Osteoblast (primary cell): ENCODE data around the gene MLN. TPM values are rescaled to one million over a fixed set of nuclear protein-coding genes. Genes with fewer than 3 reads are reported as not detected.

Experiments used
- DNase-seq: peaks from one replicate; pipeline ENCODE4 v3.0.0; 2011; ENCODE audit warnings: low spot score, mixed read lengths; ENCODE audit not compliant: insufficient read length; ENCODE audit errors: missing footprints
- H2AFZ ChIP-seq: 2 replicates; pipeline ENCODE4 v1.6.0; 2011; ENCODE audit warnings: mild to moderate bottlenecking, low read length
- H3K27ac ChIP-seq: 2 replicates; pipeline ENCODE4 v1.5.1; 2011; ENCODE audit warnings: mild to moderate bottlenecking, low read depth, low read length, moderate library complexity
- H3K27me3 ChIP-seq: 2 replicates; pipeline ENCODE4 v1.6.0; 2012; ENCODE audit warnings: mild to moderate bottlenecking, control low read depth, inconsistent platforms, low read length, moderate library complexity; ENCODE audit not compliant: insufficient read depth
- H3K36me3 ChIP-seq: 2 replicates; pipeline ENCODE4 v1.5.1; 2011; ENCODE audit warnings: mild to moderate bottlenecking, low read length, control low read depth, moderate library complexity; ENCODE audit not compliant: insufficient read depth
- H3K4me1 ChIP-seq: 2 replicates; pipeline ENCODE4 v1.5.1; 2011; ENCODE audit warnings: mild to moderate bottlenecking, low read length, control low read depth, moderate library complexity; ENCODE audit not compliant: insufficient read depth
- H3K4me2 ChIP-seq: 2 replicates; pipeline ENCODE4 v1.6.0; 2011; ENCODE audit warnings: mild to moderate bottlenecking, low read length; ENCODE audit not compliant: insufficient read depth
- H3K4me3 ChIP-seq: fragments of 200-600 bp; sonication (generic); 3 replicates; pipeline ENCODE4 v1.5.1; 2012; ENCODE audit warnings: mild to moderate bottlenecking, low read length, inconsistent platforms; ENCODE audit not compliant: insufficient read depth
- H3K79me2 ChIP-seq: 2 replicates; pipeline ENCODE4 v1.6.0; 2012; ENCODE audit warnings: mild to moderate bottlenecking, low read length, control low read depth, inconsistent platforms; ENCODE audit not compliant: insufficient read depth
- H3K9me3 ChIP-seq: 2 replicates; pipeline ENCODE4 v1.5.1; 2011; ENCODE audit warnings: low read depth, low read length, control low read depth
- H4K20me1 ChIP-seq: 2 replicates; pipeline ENCODE4 v1.6.0; 2012; ENCODE audit warnings: mild to moderate bottlenecking, low read length, control low read depth; ENCODE audit not compliant: insufficient read depth
- total RNA-seq: library from RNA; depleted of rRNA; stranded (reverse); fragments of >200 nt; gene quantifications from 2 replicates; pipeline ENCODE4 v1.2.3, GENCODE V29; 2012
- TF ChIP-seq, protein P1 (sequence below): IDR thresholded peaks from 2 replicates; pipeline ENCODE4 v1.5.1; 2011; ENCODE audit warnings: mild to moderate bottlenecking, low read depth, low read length, moderate library complexity; ENCODE audit errors: extremely low read depth

Gene MLN
- total RNA-seq, 1 donor = not detected

DNA sequence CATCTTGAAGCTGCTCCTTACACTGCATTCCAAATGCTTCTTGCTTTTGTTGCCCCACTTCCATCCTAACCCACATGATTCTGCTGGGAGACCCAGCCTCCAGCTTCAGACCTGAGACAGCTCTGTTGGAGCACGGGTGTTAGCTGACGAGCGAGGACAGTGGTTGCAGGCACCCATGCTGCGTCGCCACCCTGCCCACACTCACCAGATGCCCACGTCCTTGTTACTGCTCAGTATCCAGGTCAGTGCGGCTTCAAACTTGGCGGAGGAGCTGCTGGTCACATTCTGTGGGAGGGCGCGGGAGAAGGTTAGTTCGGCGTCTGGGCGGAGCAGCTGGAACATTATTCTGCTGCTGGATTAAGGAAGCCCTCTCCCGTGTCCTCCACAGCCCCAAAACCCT is 23.9 kb downstream of the MLN start:
- H3K27ac ChIP-seq = no peak overlapping the region
- no peak overlapping the region for H3K4me2 ChIP-seq
- peaks cover 40% of the 10 kb centered on the region for H3K79me2 ChIP-seq
- H4K20me1 ChIP-seq = peaks cover 44% of the 10 kb centered on the region
- no peak overlapping the region for H3K4me3 ChIP-seq
- H3K27me3 ChIP-seq = no peaks in the 10 kb centered on the region
- peaks cover 94% of the 10 kb centered on the region for H3K36me3 ChIP-seq
- peaks cover 15% of the 10 kb centered on the region for H3K4me1 ChIP-seq
- no peak overlapping the region for H2AFZ ChIP-seq
- no peaks in the 10 kb centered on the region for H3K9me3 ChIP-seq
- TF ChIP-seq, protein P1, sequence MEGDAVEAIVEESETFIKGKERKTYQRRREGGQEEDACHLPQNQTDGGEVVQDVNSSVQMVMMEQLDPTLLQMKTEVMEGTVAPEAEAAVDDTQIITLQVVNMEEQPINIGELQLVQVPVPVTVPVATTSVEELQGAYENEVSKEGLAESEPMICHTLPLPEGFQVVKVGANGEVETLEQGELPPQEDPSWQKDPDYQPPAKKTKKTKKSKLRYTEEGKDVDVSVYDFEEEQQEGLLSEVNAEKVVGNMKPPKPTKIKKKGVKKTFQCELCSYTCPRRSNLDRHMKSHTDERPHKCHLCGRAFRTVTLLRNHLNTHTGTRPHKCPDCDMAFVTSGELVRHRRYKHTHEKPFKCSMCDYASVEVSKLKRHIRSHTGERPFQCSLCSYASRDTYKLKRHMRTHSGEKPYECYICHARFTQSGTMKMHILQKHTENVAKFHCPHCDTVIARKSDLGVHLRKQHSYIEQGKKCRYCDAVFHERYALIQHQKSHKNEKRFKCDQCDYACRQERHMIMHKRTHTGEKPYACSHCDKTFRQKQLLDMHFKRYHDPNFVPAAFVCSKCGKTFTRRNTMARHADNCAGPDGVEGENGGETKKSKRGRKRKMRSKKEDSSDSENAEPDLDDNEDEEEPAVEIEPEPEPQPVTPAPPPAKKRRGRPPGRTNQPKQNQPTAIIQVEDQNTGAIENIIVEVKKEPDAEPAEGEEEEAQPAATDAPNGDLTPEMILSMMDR = no peak
- DNase-seq = no peak

DNA sequence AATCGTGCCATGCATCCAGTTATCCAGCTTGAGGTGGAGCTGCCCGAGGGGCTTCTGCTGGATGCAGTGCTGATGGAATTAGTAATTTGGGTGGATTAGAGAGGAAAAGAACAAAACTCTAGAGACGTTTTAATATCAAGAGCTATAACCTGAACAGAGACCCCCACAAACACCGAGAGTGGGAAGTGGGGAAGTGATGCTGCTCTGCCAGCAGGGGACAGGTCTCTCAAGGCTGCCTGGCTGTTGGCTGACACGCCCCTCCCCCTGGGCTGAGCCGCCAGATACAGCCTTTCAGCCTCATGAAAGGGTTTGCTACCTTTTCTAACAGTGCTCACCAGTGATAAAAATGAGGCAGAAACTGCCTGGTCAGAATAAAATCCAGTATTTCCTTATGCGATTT is 24.5 kb downstream of the MLN start:
- Histone ChIP-seq H4K20me1 (peaks cover 38% of the 10 kb centered on the region), H3K4me2 (no peak overlapping the region), H3K36me3 (peaks cover 95% of the 10 kb centered on the region), H3K4me3 (no peak overlapping the region), H2AFZ (no peak overlapping the region), H3K27me3 (no peaks in the 10 kb centered on the region), H3K4me1 (peaks cover 15% of the 10 kb centered on the region), H3K9me3 (no peaks in the 10 kb centered on the region), H3K27ac (no peak overlapping the region), H3K79me2 (peaks cover 35% of the 10 kb centered on the region)
- TF ChIP-seq, protein P1 = no peak
- peak; percentile 75 for DNase-seq

DNA sequence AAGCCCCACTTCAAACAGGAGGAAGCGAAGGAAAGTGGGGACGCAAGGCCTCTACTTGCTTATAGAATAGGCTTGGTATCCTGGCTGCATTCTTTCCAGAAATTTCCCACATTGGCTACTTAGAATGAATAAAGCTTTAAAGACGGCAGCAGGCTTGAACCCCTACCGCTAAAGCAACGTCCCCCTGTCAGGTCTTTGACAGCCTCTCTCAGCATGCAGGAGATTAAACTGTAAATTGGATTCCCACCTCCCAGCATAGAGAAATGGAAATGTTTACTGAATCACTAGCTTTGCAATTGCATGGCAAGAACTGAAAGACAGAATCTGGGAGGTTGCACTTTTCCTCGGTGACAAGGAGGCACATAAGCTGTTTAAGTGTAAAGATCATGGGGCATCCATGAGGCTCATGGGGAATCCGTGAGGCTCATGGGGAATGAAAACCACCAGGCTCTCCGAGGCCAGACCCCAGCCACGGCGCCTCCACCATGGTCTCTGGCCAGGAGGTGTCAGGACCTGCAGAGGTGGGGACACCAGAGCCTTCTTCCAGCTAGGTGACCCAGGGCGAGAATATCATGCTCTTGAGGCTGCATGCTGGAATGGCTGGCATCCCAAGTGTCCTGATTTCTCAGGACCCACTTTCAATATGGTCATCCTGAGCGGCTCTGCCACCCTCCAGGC is 25.2 kb downstream of the MLN start:
- no peak overlapping the region for H3K4me2 ChIP-seq
- no peak overlapping the region for H3K4me3 ChIP-seq
- peaks cover 28% of the 10 kb centered on the region for H3K79me2 ChIP-seq
- TF ChIP-seq, protein P1 = no peak
- peaks cover 91% of the 10 kb centered on the region for H3K36me3 ChIP-seq
- peaks cover 34% of the 10 kb centered on the region for H4K20me1 ChIP-seq
- DNase-seq = peak; percentile 42
- no peaks in the 10 kb centered on the region for H3K9me3 ChIP-seq
- no peak overlapping the region for H2AFZ ChIP-seq
- no peak overlapping the region for H3K27ac ChIP-seq
- peaks cover 15% of the 10 kb centered on the region for H3K4me1 ChIP-seq
- H3K27me3 ChIP-seq = no peaks in the 10 kb centered on the region

DNA sequence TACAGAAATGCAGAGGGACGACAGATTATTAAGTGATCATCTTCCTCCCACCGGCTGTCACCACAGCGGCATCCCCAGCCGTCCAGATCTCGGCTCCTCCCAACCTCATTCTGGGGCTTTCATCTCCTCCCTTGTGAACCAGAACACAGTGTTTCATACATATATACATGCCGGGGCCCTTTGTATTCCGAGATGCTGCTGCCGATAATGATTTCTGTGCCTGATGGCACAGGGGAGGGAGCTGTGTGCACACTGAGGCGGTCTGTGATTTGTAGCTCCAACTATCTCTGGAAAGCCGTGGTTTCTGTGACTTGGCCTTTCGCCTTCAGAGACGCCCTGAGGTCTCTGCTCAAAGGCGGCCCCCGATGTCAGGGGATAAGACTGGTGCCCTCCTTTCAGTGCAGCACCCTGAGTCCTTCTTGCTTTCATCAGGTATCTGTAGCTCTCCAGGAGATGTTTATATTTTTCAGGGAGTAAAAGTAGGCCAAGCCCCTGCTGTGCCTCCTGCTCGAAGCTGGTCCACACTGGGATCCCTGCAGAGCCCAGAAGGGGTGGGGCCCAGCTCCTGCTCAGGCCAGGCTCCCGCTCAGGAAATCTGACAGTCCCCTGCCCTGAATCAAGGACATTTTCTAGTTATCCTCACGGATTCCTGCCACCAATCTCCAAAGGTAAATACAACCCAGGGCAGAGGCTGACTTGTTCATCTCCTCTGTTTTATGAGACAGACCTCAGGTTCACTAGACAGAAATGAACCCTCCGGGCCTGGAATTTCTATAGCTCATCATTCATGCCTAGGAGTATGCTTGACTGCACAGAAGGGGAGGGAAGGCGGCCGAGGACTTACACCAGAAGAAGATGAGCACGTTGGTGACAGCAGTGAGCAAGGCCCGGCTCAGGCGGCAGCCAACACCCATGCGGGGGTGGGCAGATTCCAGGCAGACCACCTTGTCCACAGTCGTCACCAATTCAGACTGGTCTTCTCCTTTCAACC is 26.1 kb downstream of the MLN start:
- H3K36me3 ChIP-seq = peaks cover 91% of the 10 kb centered on the region
- H3K4me1 ChIP-seq = peaks cover 15% of the 10 kb centered on the region

More for the DNA sequence above, 26.1 kb downstream of the MLN start:
- H3K27ac ChIP-seq = no peak overlapping the region
- peaks cover 20% of the 10 kb centered on the region for H3K79me2 ChIP-seq
- H2AFZ ChIP-seq = no peak overlapping the region
- TF ChIP-seq, protein P1 = no peak
- peak; percentile 52 for DNase-seq
- peaks cover 29% of the 10 kb centered on the region for H4K20me1 ChIP-seq
- no peaks in the 10 kb centered on the region for H3K27me3 ChIP-seq
- no peak overlapping the region for H3K4me3 ChIP-seq
- H3K4me2 ChIP-seq = no peak overlapping the region
- no peaks in the 10 kb centered on the region for H3K9me3 ChIP-seq
